ENCODE measurements around the gene PICALM. TPM values are rescaled to one million over a fixed set of nuclear protein-coding genes. Genes with fewer than 3 reads are reported as not detected.
"Not testable (repeated sequence)": the region's sequence is repeated elsewhere in the genome, so short reads cannot be mapped to it uniquely, and the experiment has no call there.

The PICALM gene
- total and polyA plus RNA-seq, 2 of the 4 experiments (the other 2 are of a cell fraction), result 235 to 453 TPM

DNA sequence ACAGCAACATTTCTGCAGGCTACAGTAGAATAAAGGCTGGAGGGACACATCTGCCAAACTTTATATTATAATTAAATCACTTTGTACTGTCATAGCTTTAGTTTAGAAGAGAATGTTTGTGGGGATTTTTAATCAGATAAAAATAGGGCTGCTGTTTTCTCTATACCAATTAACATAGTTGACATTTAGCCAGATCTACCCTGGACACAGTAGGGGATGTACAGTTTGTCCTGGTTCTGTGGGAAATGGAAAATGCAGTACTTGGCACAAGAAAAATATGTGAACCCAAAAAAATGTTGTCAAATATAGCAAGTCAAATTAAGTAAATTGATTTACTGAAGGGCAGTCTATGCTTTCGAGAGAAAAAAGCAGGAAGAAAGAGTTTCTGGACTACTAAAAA is 20.8 kb upstream of the PICALM start:
- Histone ChIP-seq H3K56ac (ENCODE audit: extremely low read depth, insufficient read depth, low read length) (no peak overlapping the region), H3K27me3 (ENCODE audit: control insufficient read depth, insufficient read depth, low read length) (no peaks in the 10 kb centered on the region), H4K20me1 (ENCODE audit: insufficient read depth, low read length) (no peaks in the 10 kb centered on the region), H3K4ac (ENCODE audit: low read depth, low read length) (no peak overlapping the region), H3K9me1 (ENCODE audit: insufficient read depth, low read length) (peaks cover 10% of the 10 kb centered on the region), H2BK120ac (ENCODE audit: low read depth, low read length) (no peak overlapping the region), H3K18ac (ENCODE audit: low read depth, low read length) (no peak overlapping the region), H2BK5ac (ENCODE audit: low read depth, low read length, poor library complexity, severe bottlenecking) (no peak overlapping the region), H3K14ac (replicated peaks; ENCODE audit: low read depth, low read length) (no peak overlapping the region), H4K8ac (ENCODE audit: low read depth in 2 of 2, low read length in 2 of 2) (no peak overlapping the region), H2AK9ac (replicated peaks; ENCODE audit: low read depth, low read length, poor library complexity) (no peak overlapping the region), H3K27ac (ENCODE audit: insufficient read depth, low read length) (no peak overlapping the region), H3K9me3 (ENCODE audit: control insufficient read depth, insufficient read depth, low read length) (no peaks in the 10 kb centered on the region), H3K4me3 (ENCODE audit: insufficient read depth, low read depth, low read length) (no peak overlapping the region), H3K4me1 (ENCODE audit: control insufficient read depth, insufficient read depth, low read length) (peaks cover 9% of the 10 kb centered on the region), H3K36me3 (ENCODE audit: control insufficient read depth, insufficient read depth, low read length) (no peaks in the 10 kb centered on the region), H2AFZ (replicated peaks; ENCODE audit: low read length, poor library complexity) (no peak overlapping the region), H3K79me1 (ENCODE audit: low read depth in 1 of 2, low read length in 2 of 2) (0 out of 4 replicates have a peak, but pooled peaks cover 0 to 3% of the 10 kb centered on the region in 2 experiments), H4K5ac (ENCODE audit: low read depth, low read length) (no peak overlapping the region), H3K23ac (ENCODE audit: low read depth, low read length) (no peak overlapping the region; the same call in 1 of the 2 replicates), H2AK5ac (ENCODE audit: low read depth, low read length) (peak overlapping the region; percentile 51; the same call in 1 of the 2 replicates), H3K4me2 (ENCODE audit: low read depth, low read length) (no peak overlapping the region; the same call in 1 of the 2 replicates), H3K9ac (ENCODE audit: low read depth, low read length) (no peak overlapping the region), H2BK20ac (ENCODE audit: low read depth, low read length) (peak overlapping the region; percentile 74; the same call in 1 of the 2 replicates), H4K91ac (ENCODE audit: insufficient read depth, low read depth, low read length) (no peak overlapping the region), H2BK15ac (ENCODE audit: low read depth, low read length) (no peak overlapping the region)
- no TSS peak for BruUV-seq (replicated peaks)
- ChIA-PET CTCF (interaction anchor here (1.6 kb wide), 1 partner anchor 104 kb away, joined by 4 read pairs; no protein-coding TSS in a partner anchor), POLR2A (ENCODE audit: unreplicated experiment) (no interaction called here)
- intact Hi-C loops (cut with micrococcal nuclease) (no loop called here), in situ Hi-C loops (cut with MboI; ENCODE audit: low sequenced_read_pairs) (no loop called here), dilution Hi-C loops (cut with HindIII; ENCODE audit: low sequenced_read_pairs, unreplicated experiment) (no loop called here)
- DNase-seq (no peak), ATAC-seq (ENCODE audit: low read depth) (no peak)
- TF ChIP-seq RAD21 (IDR thresholded peaks at IDR 0.05; ENCODE audit: low read length), result no peak
- WGBS, 2 experiments (ENCODE audit: extremely low coverage in 2 of 2, insufficient read length in 1 of 2), result no CpG with 5 or more reads among the region's 1 CpG

DNA sequence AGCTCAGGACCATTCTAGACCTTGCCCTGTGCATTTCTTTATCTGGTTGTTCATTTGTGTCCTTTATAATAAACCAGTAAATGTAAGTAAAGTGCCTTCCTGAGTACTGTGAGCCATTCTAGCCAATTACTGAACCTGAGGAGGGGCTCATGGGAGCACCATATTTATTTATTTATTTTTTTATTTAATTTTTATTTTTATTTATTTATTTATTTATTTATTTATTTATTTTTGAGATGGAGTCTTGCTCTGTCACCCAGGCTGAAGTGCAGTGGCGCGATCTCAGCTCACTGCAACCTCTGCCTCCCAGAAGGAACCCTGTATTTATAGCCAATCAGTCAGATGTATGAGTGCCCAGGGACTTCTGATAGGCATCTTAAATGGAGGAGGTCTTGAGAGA is 18.8 kb upstream of the PICALM start:
- H3K4me1 ChIP-seq (ENCODE audit: control insufficient read depth, insufficient read depth, low read length); H4K5ac ChIP-seq (ENCODE audit: low read depth, low read length); H3K56ac ChIP-seq (ENCODE audit: extremely low read depth, insufficient read depth, low read length); H2BK15ac ChIP-seq (ENCODE audit: low read depth, low read length); H3K27me3 ChIP-seq (ENCODE audit: control insufficient read depth, insufficient read depth, low read length); H3K18ac ChIP-seq (ENCODE audit: low read depth, low read length); H2BK5ac ChIP-seq (ENCODE audit: low read depth, low read length, poor library complexity, severe bottlenecking); H3K79me1 ChIP-seq (ENCODE audit: low read depth in 1 of 2, low read length in 2 of 2); H4K8ac ChIP-seq (ENCODE audit: low read depth in 2 of 2, low read length in 2 of 2); DNase-seq; H2AK9ac ChIP-seq (replicated peaks; ENCODE audit: low read depth, low read length, poor library complexity); POLR2A ChIA-PET (ENCODE audit: unreplicated experiment); H3K4me3 ChIP-seq (ENCODE audit: insufficient read depth, low read depth, low read length); H3K9me3 ChIP-seq (ENCODE audit: control insufficient read depth, insufficient read depth, low read length); H4K20me1 ChIP-seq (ENCODE audit: insufficient read depth, low read length); H3K9ac ChIP-seq (ENCODE audit: low read depth, low read length); H3K27ac ChIP-seq (ENCODE audit: insufficient read depth, low read length); in situ Hi-C loops (cut with MboI; ENCODE audit: low sequenced_read_pairs); H3K36me3 ChIP-seq (ENCODE audit: control insufficient read depth, insufficient read depth, low read length); H3K4me2 ChIP-seq (ENCODE audit: low read depth, low read length); ATAC-seq (ENCODE audit: low read depth); H2AFZ ChIP-seq (replicated peaks; ENCODE audit: low read length, poor library complexity); BruUV-seq (replicated peaks); H4K91ac ChIP-seq (ENCODE audit: insufficient read depth, low read depth, low read length); intact Hi-C loops (cut with micrococcal nuclease); dilution Hi-C loops (cut with HindIII; ENCODE audit: low sequenced_read_pairs, unreplicated experiment); H2AK5ac ChIP-seq (ENCODE audit: low read depth, low read length): not testable (repeated sequence)
- CTCF ChIA-PET, result interaction anchor here (1.6 kb wide), 1 partner anchor 106 kb away, joined by 3 read pairs; no protein-coding TSS in a partner anchor
- H3K23ac ChIP-seq (ENCODE audit: low read depth, low read length), result peak overlapping the region; percentile 31; the same call in 1 of the 2 replicates
- peak overlapping the region; percentile 75; the same call in 1 of the 2 replicates for H2BK20ac ChIP-seq (ENCODE audit: low read depth, low read length)
- H3K9me1 ChIP-seq (ENCODE audit: insufficient read depth, low read length), result peaks cover 10% of the 10 kb centered on the region
- peak overlapping the region; percentile 25; the same call in 1 of the 2 replicates for H3K4ac ChIP-seq (ENCODE audit: low read depth, low read length)
- WGBS, 2 experiments (ENCODE audit: extremely low coverage in 2 of 2, insufficient read length in 1 of 2), result no CpG with 5 or more reads among the region's 2 CpGs
- H3K14ac ChIP-seq (replicated peaks; ENCODE audit: low read depth, low read length), result peak overlapping the region; percentile 27
- H2BK120ac ChIP-seq (ENCODE audit: low read depth, low read length), result peak overlapping the region; percentile 47; the same call in 1 of the 2 replicates

Data from IMR-90 (cell line).